GM21390 (cell line): ENCODE data around the gene TRIM2.

Experiments
- ATAC-seq: cut with Tn5 transposase; IDR thresholded peaks from one replicate; pipeline ENCODE4 v1.9.1; 2021; ENCODE audit not compliant: unreplicated experiment

The TRIM2 gene

DNA sequence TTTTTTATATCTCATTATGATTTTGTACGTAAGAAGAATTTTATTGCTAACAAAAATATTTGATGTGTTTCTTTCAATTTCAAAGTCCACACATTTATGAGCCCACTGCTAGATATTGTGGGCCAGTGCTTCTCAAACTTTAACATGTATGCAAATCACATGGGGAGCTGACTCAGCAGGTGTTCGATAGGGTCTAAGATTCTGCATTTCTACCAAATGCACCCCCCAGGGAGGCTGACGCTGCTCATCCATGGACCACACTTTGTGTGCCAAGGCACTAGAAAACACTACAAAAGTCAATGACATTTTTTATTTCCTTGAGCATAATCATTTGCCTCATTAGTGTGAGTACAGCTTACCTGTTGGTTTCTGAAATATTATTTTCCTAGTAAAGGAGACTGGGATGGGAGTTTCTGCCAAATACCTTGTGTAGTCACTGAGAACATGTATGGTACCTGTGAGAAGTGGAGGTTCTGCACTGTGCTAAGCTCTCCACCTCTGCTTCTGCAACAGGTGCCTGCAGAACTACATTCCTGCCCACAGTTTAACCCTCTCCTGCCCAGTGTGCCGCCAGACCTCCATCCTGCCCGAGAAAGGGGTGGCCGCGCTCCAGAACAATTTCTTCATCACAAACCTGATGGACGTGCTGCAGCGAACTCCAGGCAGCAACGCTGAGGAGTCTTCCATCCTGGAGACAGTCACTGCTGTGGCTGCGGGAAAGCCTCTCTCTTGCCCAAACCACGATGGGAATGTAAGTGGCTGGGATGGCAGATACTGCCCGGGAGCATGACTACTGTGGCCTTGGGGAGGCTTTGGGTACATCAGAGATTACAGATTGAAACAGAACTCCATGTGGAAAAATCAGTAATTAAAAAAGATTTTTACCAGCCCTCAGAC, 71.4 kb downstream of the TRIM2 start:
- no peak for ATAC-seq

- ATAC-seq, result no peak
Measured at GRCh38 chr4:153276971-153277370, 72.7 kb downstream of the TRIM2 start.

DNA sequence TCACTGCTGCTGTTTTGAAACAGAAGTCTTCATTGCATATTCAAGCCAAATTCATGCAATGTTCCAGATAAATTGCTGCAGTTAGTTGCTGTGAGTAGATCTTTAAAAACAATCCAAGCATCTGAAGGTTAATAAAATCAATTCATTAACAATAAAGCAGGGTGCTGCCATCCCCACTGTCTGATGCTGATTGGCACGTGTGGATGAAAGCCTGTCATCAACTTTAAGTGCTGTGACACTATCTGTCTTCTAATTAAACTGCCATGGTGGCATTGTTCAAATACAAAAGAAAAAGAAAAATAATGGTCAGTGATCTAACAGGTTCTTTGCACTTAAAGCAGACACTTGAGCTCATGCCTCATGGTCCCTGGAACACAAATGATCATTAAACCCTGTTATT, 77.2 kb downstream of the TRIM2 start:
- ATAC-seq, result no peak

DNA sequence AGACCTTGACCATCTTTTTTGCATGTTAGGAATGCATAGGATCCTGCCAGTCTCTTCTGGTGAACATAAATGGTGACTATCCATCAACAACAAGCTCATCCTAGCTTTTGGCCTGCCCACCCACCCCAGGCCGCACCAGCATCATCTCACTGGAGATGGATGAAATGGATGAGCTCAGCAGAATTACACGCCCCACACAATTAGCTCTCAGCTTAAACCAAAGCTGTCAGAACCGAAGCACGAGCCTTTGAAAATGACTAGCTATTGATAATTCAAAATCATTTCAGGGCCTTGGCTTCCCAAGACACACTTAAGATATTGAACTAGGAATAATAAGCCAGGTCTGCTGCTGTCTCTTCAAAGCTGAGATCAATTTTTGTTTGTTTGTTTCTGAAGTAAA, 77.8 kb downstream of the TRIM2 start:
- ATAC-seq, result no peak

DNA sequence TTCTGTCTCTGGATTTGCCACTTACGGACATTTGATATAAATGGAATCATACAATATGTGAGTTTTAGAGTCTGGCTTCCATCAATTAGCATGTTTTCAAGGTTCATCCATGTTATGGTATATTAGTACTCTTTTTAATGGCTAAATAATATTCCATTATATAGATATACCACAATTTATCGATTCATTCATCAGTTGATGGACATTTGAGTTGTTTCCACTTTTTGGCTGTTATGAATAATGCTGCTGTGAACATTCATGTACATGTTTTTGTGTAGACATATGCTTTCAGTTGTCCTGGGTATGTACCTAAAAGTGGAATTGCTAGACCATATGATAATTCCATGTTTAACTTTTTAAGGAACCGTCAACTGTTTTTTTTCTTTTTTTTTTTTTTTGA, 79.0 kb downstream of the TRIM2 start:
- ATAC-seq, result no peak

DNA sequence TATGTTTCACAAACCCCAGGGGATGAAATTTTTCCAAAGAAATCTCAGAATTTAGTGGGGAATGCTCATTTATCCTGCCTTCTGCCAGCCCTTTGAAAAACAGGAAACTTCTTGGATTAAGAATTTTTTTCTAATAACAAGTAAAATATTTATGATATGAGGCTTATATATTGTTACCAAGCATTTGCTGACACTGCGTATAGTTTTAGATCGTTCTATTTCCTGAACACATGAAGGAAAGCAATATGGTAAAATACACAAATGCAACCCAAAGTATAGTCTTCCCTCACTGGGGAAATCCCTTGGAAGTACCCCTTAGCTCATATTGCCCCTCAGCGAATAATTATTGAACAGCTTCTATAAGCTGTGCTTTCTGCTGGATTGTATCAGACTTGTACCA, 85.9 kb downstream of the TRIM2 start:
- ATAC-seq, result no peak

- ATAC-seq, result no peak
Measured at GRCh38 chr4:153291562-153291961, 87.3 kb downstream of the TRIM2 start.

DNA sequence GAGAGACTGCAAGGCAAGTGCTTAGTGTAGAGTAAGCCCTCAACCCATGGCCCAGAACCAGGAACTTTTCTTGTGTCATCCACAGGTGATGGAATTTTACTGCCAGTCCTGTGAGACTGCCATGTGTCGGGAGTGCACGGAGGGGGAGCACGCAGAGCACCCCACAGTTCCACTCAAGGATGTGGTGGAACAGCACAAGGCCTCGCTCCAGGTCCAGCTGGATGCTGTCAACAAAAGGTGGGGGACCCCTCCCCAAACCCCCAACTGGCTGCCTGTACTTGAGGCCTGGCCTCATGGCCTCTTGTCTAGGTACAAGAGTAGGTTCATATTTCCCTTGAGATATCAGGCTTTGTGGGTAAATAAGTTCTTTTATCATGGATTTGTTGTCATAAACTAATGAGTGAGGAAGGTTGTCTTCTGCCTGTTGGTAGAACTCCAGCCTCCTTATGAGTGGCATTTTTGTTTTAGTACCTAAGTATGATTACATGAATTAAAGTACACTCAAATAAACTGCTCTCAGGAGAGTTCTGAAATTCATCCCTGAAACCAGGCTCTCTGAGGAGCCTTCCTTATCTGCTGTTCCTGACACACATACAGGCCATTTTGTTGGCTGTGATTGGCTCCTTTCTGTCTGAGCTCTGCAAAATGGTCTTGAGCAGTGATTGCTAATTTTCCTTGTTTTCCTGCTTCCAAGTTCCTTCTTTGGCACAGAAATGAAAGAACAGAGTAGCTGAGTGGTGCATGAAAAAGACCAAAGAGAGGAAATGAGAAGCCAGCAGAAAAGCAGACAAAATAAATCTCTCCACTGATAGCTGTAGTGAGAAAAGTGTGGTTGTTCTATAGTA, 88.9 kb downstream of the TRIM2 start:
- no peak for ATAC-seq

GRCh38 chr4:153293742-153294057, 89.5 kb downstream of the TRIM2 start:
- ATAC-seq, result no peak

DNA sequence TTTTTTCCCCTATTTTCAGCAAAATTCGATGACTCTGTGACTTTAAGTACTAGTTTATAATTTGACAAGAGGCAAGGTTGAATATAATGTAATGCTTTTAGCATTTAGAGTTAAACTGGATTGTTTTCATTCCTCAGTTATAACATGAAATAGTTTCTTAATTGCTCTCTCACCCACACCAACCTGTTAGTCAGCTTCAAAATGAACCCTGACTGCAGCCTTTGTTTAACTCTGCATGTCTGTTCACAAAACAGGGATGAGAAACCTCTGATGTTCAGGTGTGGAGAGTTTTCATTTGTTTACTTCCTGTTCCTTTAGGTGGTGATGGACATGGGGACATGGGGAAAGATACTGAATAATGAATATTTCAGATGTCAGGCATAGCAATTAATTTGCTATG, 90.4 kb downstream of the TRIM2 start:
- no peak for ATAC-seq

DNA sequence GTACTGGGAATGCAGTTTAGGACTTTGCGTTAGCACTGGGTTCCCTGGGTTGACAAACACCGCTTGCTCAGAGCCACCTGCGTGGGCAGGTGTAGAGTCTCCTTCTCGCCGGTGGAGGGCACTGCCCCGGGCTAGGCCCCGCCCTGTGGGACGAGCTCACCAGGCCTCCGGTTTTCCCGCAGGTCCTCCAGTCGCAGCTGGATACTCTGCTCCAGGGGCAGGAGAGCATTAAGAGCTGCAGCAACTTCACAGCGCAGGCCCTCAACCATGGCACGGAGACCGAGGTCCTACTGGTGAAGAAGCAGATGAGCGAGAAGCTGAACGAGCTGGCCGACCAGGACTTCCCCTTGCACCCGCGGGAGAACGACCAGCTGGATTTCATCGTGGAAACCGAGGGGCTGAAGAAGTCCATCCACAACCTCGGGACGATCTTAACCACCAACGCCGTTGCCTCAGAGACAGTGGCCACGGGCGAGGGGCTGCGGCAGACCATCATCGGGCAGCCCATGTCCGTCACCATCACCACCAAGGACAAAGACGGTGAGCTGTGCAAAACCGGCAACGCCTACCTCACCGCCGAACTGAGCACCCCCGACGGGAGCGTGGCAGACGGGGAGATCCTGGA, 91.0 kb downstream of the TRIM2 start:
- ATAC-seq, result no peak

DNA sequence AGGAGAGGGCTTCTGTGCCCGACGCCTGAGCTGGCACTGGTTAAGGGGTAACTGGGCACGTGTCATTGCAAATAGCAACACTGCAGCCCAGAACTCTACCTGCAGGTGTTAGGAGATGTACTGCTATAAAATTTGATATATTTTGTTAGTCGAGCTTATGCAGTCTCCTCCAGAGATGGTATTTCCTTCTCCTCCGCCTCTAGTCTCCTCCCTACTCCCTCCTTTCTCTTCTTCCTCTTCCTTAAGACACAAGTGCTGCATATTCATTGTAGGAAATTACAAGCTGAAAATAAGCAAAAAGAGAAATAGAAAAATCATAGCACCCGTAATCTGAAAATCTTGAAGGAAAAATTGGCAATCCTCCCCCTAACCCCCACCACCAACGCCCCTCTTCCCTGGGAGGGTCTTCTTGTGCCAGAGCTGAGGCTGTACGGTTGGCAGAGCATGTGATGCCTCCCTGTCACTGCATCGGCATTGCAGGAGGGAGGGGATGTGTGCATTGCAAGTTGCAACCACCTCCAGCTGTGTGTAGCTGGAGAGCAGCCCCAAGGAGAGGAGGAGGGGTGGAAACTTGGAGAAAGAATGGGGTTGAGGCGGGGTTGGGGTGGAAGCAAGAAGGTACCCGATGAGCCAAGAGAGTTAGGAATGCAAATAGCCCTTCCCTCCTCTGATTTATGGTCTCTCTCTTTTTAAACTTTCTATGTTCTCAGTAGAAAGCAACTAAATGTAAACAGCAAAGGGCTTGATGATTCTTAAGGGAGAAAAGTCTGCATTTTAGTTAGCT, 92.0 kb downstream of the TRIM2 start:
- no peak for ATAC-seq

GRCh38 chr4:153297116-153297515, 92.9 kb downstream of the TRIM2 start:
- ATAC-seq, result no peak

- no peak for ATAC-seq
Measured at GRCh38 chr4:153310793-153311192, 106.5 kb downstream of the TRIM2 start.

DNA sequence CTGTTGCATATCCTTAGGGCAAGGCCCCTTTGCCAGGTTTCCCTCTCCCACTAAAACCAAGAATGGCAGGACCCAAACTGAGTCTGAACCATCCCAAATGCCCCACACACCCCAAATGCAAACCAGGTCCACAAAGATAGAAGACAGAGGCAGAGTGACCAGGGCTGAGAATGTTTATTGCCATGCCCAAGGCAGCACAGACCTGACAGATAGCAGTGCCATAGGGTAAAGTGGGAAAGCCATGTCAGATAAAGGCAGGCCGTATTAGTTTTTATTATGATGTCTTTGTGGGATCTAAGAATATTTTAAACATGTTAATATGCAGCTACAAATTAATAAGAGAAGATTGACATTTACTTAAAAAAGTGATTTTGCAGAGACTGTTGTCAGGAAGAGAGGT, 110.7 kb downstream of the TRIM2 start:
- no peak for ATAC-seq

GRCh38 chr4:153318696-153319320, 114.6 kb downstream of the TRIM2 start:
- ATAC-seq, result peak; percentile 54

DNA sequence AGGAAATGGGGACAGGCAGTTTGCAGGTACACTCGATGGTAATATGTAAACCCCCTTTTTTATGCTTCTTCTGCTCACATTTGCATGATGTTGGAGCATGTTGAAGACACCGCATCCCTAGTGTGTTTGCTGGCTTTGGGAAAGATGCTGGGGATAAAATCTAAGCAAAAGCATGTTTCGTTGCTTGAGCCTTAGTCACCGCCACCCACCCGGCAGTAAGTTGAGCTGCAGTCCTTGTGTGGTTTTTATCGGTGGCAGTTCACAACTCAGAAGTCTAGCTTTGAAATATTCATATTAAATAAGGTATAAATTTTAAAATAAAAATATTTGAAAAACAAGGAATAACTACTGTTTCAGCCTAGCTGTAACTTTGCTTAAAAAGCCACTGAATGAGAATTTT, 118.5 kb downstream of the TRIM2 start:
- no peak for ATAC-seq

- no peak for ATAC-seq
Measured at GRCh38 chr4:153324046-153324445, 119.8 kb downstream of the TRIM2 start.

GRCh38 chr4:153325558-153325957, 121.3 kb downstream of the TRIM2 start:
- no peak for ATAC-seq

DNA sequence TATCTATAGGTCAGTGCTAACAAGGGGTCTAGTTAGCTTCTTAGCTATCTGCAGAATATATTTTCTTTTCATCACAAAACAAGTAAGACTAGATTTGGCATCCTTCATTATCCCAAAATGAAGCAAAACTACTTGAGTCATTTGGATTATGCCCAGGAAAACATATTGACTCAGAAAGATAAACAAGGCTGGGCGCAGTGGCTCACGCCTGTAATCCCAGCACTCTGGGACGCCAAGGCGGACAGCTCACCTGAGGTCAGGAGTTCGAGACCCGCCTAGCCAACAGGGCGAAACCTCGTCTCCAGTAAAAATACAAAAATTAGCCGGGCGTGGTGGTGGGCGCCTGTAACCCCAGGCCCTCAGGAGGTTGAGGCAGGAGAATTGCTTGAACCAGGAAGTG, 122.3 kb downstream of the TRIM2 start:
- ATAC-seq, result no peak

GRCh38 chr4:153327247-153327646, 123.0 kb downstream of the TRIM2 start:
- peak; percentile 55 for ATAC-seq
